Gastrocnemius medialis (tissue), 4 donors: ENCODE results near the gene EMB.
"Not testable (repeated sequence)": the region's sequence is repeated elsewhere in the genome, so short reads cannot be mapped to it uniquely, and the experiment has no call there.

Experiments
- CTCF ChIP-seq, 5 experiments: fragments of 450-650 bp in 3 of 5; fragments of 200-600 bp in 2 of 5; sonication (generic) in 2 of 5; IDR thresholded peaks in 4 of 5; conservative IDR thresholded peaks in 1 of 5; 1 replicate in 4 of 5; 2 replicates in 1 of 5; pipeline ENCODE4 v1.5.1; 2016 to 2019; ENCODE audit warnings: antibody characterized with exemption in 5 of 5, mild to moderate bottlenecking in 3 of 5, moderate library complexity in 3 of 5
- POLR2A ChIP-seq, 2 donors: fragments of 450-650 bp; IDR thresholded peaks; one replicate each; pipeline ENCODE4 v1.6.1; 2017; ENCODE audit warnings: antibody characterized with exemption in 2 of 2, mild to moderate bottlenecking in 2 of 2, moderate library complexity in 2 of 2

- not testable (repeated sequence) for TF ChIP-seq CTCF (IDR thresholded peaks at IDR 0.05 in 4 of 5, conservative IDR thresholded peaks at IDR 0.05 in 1 of 5); POLR2A (IDR thresholded peaks at IDR 0.05)
Measured at GRCh38 chr5:50442559-50443539, 1.8 kb upstream of the EMB start.
